IPS DF 4.7 (cell line): Measurements from ENCODE around the gene TRO.

Experiments used
- DNase-seq: peaks from one replicate; pipeline ENCODE4 v3.0.0-alpha.2; 2013; ENCODE audit warnings: low spot score; ENCODE audit errors: extremely low read depth

TRO gene, protein sequence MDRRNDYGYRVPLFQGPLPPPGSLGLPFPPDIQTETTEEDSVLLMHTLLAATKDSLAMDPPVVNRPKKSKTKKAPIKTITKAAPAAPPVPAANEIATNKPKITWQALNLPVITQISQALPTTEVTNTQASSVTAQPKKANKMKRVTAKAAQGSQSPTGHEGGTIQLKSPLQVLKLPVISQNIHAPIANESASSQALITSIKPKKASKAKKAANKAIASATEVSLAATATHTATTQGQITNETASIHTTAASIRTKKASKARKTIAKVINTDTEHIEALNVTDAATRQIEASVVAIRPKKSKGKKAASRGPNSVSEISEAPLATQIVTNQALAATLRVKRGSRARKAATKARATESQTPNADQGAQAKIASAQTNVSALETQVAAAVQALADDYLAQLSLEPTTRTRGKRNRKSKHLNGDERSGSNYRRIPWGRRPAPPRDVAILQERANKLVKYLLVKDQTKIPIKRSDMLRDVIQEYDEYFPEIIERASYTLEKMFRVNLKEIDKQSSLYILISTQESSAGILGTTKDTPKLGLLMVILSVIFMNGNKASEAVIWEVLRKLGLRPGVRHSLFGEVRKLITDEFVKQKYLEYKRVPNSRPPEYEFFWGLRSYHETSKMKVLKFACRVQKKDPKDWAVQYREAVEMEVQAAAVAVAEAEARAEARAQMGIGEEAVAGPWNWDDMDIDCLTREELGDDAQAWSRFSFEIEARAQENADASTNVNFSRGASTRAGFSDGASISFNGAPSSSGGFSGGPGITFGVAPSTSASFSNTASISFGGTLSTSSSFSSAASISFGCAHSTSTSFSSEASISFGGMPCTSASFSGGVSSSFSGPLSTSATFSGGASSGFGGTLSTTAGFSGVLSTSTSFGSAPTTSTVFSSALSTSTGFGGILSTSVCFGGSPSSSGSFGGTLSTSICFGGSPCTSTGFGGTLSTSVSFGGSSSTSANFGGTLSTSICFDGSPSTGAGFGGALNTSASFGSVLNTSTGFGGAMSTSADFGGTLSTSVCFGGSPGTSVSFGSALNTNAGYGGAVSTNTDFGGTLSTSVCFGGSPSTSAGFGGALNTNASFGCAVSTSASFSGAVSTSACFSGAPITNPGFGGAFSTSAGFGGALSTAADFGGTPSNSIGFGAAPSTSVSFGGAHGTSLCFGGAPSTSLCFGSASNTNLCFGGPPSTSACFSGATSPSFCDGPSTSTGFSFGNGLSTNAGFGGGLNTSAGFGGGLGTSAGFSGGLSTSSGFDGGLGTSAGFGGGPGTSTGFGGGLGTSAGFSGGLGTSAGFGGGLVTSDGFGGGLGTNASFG (N-terminal part only)

DNA sequence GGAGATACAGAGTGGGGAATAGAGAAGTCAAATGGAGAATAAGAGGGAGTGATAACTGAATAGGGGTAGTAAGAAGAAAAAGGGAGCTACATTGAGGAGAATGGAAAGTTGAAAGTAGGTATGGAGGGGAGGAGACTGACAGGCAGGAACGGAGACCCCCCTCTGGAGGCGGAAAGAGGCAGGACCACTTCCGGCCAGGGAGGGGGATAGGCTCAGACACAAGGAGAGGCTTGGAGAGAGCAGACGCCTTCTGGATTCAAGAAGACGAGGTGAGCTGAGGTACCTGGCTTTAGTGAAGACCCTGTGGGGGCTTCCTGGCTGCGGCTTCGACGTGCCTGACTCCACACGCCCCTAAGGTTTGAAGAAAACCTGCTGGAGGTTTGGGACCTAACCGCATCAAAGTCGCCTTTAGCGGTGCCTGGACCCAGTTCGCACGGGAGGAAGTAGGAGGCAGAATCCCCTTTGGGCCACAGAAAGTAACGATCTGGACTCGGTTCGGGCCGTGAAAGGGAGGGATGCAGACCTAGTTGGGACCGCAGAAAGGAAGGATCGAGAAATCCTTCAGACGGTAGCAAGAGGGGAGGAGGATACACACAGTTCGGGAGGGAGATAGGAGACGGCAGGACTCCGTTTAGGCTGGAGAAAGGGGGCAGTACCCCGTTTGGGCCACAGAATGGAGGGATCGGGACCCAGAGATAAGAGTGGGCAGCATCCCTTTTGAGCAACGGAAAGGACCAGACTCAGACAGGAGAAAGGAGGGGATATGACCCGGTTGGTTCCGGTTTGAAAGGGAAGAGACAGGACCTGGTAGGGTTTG lies at the start of gene TRO:
Gene TRO (plus strand): TSS at position 215 of the 817 bp plus-strand sequence. CDS start 1,423 bp downstream, outside the sequence.
- no peak for DNase-seq

DNA sequence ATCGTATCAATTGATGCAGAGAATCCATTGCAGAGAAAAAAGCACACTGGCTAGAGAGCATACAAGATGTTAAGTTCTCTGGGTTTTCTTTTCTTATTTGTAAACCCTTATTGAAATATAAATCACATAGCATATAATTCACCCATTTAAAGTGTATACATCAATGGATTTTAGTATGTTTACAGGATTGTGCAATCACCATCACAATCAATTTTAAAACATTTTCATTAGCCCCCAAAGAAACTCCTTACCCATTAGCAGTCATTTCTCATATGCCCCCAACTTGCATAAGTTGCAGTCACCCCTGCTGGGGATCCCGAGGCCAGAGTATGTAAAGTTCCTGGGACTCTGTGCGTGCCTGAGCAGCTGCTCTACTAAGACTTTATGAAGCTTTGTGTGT lies 34.9 kb upstream of the TRO start:
- DNase-seq, result no peak

DNA sequence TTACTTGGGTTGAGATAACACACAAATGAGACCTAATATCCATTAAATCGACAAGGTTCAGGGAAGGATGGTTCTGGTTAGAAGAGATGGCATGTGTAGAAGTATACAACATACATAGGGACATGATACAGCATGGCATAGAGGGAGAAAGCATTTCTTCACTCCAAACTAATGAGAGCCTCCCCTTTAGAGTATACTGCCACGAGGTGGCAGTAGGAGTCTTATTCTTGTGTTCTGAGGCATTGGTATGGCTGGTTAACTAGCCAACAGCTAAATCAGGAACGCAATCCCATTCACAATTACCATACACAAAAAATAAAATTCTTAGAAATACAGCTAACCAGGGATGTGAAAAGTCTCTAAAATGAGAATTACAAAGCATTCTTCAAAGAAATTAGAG lies 29.1 kb upstream of the TRO start:
- peak; percentile 3 for DNase-seq

DNA sequence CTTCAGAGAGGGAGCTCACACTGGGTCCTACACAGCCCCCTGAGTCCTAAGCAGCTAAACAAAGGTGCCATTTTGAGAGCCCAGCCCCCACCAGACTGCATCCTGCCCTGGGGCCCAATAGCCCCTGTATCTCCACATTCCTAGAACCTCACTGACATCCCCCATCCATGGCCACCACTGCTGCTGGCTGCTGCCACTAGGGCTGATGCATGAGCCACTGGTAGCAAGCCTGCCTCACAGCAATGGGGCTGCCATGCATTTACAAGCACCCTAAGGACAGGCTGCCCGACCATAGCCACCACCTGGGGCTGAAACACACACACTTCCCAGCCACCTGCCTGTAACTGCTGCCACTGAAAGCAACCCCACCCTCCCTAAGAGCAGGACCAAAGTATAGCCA lies 26.5 kb upstream of the TRO start:
- no peak for DNase-seq

DNA sequence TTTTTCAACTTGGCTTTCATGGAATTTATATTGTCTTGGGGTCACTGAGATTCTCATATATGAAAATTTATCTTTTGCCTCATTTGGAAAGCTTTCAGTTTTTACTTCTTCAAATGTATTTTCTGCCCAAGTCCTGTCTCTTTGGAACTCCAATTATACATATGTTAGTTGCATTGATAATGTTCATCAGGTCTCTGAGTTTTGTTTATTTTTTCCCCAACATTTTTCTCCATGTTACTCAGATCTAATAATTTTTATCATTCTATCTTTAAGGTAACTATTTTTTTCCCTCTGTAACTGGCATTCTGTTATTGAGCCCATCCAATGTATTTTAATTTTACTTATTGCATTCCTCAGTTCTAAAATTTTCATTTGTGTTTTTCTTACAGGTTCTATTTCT lies 10.7 kb upstream of the TRO start:
- DNase-seq, result no peak

DNA sequence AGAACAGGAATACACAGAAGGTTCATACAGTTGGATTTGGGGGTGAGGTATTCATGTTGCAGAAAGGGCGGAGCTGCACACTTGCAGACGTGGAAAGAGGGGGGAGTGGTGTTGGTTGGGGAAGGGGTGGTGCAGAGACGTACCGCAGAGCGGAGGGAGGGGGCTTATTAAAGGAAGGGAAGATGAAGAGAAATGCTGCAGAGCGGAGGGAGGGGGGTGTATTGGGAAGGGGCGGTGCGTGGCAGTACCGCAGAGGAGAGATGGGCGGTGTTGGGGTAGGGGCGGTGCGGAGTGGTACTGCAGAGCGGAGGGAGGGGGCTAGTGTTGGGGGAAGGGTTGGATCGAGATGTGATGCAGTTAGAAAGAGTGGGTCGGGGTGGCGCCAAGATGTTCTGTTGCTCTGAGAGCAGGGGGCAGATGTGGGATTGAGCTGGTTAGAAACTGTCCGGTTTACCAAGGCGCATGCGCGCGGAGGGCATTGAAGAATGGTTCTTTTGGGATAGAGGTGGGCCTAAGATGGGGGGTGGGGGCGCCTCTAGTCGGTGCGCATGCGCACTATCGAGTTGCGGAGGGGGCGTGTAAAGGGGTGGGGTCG lies 900 bp downstream of the TRO start:
- DNase-seq, result no peak

DNA sequence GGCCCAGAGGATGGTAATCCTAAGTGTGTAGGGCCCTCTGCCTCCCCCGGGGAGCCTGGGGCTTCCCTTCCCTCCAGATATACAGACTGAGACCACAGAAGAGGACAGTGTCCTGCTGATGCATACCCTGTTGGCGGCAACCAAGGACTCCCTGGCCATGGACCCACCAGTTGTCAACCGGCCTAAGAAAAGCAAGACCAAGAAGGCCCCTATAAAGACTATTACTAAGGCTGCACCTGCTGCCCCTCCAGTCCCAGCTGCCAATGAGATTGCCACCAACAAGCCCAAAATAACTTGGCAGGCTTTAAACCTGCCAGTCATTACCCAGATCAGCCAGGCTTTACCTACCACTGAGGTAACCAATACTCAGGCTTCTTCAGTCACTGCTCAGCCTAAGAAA lies 1.9 kb downstream of the TRO start:
- DNase-seq, result no peak

DNA sequence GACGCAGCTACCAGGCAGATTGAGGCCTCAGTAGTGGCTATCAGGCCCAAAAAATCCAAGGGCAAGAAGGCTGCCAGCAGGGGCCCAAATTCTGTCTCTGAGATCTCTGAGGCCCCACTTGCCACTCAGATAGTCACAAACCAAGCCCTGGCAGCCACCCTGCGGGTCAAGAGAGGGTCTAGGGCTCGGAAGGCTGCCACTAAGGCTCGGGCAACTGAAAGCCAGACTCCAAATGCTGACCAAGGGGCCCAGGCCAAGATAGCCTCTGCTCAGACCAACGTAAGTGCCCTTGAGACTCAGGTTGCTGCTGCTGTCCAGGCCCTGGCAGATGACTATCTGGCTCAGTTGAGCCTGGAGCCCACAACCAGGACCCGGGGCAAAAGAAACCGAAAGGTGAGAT lies 2.8 kb downstream of the TRO start:
- DNase-seq, result no peak

DNA sequence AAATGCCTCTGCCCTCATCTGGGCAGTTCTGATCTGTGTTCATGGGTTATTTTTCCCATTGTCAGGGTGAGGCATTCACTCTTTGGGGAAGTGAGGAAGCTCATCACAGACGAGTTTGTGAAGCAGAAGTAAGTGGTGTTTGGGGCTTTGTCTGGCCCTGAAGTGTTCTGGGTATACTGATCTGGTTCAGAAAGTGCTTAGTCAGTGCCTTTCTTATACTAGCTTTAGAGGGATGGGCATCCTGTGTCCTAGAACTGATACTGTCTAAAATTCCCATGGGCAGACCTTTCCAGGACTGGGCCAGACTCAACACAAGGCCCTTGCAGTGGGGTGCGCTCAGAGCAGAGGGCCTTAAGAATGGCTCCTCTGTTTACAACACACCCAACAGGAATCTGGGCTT lies 6.4 kb downstream of the TRO start:
- DNase-seq, result no peak

DNA sequence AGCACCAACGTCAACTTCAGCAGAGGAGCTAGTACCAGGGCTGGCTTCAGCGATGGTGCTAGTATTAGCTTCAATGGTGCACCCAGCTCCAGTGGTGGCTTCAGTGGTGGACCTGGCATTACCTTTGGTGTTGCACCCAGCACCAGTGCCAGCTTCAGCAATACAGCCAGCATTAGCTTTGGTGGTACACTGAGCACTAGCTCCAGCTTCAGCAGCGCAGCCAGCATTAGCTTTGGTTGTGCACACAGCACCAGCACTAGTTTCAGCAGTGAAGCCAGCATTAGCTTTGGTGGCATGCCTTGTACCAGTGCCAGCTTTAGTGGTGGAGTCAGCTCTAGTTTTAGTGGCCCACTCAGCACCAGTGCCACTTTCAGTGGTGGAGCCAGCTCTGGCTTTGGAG lies 8.3 kb downstream of the TRO start:
- DNase-seq, result no peak

DNA sequence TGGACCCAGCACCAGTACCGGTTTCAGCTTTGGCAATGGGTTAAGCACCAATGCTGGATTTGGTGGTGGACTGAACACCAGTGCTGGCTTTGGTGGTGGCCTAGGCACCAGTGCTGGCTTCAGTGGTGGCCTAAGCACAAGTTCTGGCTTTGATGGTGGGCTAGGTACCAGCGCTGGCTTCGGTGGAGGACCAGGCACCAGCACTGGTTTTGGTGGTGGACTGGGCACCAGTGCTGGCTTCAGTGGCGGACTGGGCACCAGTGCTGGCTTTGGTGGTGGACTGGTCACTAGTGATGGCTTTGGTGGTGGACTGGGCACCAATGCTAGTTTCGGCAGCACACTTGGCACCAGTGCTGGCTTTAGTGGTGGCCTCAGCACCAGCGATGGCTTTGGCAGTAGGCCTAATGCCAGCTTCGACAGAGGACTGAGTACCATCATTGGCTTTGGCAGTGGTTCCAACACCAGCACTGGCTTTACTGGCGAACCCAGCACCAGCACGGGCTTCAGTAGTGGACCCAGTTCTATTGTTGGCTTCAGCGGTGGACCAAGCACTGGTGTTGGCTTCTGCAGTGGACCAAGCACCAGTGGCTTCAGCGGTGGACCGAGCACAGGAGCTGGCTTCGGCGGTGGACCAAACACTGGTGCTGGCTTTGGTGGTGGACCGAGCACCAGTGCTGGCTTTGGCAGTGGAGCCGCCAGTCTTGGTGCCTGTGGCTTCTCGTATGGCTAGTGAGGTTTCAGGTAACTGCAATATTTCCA lies 9.8 kb downstream of the TRO start:
- no peak for DNase-seq

DNA sequence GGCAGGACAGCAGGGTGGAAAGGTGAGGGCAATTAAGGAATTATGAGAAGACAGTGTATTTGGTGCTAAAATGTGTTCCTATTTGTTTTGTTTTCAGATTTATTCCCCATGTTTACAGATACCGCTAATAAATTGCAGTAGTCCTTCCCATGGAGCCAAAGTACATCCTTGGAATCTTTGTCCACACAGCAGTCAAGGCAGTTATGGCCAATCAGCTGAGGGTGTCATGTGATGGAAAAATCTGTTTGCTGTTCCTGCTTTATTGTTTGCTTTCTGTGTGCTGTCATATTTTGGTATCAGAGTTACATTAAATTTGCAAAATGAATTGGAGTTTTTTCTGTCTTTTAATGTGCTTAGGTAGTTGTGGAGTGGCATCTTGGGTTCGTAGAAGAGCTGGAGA lies 10.5 kb downstream of the TRO start:
- DNase-seq, result no peak

DNA sequence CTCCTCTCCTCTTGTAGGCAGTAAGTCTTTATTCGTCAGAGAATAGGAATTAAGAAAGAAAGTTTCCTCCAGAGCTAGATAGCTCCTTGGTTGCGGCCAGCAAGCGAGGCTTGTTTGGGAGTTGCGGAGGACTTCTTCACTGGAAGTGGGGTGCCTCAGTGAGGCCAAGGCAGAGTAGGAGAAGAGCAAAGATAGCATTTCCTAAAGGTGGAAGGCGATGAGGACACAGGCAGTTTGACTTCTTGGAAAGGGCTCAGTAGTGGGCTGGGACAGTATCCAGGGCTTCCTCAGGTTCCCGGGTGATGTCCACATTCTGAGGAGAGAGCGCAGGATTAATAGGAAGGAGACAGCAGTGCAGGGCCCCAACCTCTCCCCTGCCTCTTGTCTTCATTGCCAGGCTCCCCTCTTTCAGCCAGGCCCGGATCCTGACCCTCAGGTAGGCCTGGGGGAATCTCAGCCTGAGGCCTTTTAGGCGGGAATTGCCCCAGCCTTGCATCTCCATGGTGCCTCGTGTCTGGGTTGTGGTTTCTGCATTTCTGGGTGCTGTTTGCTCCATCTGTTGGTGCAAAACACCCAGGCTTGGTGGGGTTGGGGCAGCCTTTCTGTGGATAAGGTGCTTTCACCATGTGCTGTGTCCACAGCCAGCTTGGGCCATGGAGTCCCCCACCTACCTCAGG lies 12.7 kb downstream of the TRO start:
- DNase-seq, result no peak

DNA sequence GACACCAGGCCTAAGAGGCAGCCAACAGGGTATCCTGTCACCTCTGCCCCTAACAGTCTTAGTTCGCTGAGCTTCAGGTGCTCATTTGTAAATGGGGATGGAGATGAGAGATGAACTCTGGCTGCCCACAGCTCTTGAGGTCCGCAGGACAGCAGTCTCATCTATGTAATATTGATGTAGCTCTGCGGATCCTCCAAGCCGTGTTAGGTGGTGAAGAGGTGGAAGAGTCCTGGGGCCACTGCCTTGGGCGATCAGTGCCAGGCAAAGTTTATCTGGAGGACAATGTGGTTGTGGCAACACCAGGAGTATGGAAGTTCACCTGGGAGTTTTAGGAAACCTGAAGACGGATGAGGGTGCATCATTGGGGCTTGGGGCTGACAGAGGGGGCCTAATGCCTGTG lies 13.4 kb downstream of the TRO start:
- DNase-seq, result no peak

DNA sequence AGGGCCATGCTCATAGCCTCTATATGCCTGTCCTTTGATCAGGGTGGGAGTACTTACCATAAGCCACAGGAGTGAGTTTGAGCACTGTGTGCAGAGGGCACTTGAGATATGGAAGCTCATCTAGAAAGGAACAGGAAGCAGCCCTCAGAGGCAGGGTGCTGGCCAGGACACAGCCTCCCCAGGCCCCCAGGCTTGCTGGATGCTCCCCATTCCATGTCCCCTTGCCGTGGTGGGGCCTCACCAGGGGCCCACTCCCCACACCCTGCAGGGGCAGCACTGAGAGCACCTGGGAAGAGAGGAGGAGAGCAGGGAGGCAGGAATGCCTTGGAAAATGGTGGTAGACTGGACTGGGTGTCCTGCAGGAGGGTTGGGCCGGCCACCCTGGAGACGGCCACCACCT lies 14.3 kb downstream of the TRO start:
- no peak for DNase-seq

DNA sequence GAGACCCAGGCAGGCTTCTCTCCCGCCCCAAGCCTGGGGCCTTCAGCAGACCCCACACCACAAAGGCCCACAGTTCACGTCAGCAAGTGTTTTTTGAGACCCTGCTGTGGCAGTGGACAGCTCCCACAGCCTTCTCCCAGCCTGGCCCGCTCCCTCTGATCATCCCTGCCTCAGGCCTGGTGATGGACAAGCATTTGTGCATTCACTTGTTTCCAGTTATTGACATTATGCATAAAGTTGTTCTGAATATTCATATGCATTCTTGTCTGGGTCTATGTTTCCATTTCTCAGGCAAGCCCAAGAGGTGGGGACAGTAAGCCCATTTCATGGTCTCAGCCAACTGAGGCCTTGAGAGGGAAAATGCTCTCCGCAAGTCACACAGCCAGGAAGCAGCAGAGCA lies 14.7 kb downstream of the TRO start:
- DNase-seq, result no peak

DNA sequence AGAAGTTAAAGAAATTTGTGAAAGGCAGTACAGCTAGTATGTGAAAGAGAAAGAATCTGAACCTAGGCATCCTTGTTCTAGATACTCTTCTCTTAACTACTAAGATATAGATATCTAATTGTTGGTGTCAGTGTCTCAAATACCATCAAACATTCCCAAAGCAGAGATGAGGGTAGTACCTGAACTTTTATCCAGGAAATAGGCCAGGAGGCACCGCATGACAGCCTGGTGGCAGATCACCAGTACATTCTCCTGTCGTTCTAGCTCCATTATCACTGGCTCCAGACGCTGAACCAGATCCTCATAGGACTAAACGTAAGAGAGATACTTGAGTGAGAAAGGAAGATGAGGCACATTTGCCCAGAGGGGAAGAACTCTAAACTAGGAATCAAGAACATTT lies 16.8 kb downstream of the TRO start:
- no peak for DNase-seq

DNA sequence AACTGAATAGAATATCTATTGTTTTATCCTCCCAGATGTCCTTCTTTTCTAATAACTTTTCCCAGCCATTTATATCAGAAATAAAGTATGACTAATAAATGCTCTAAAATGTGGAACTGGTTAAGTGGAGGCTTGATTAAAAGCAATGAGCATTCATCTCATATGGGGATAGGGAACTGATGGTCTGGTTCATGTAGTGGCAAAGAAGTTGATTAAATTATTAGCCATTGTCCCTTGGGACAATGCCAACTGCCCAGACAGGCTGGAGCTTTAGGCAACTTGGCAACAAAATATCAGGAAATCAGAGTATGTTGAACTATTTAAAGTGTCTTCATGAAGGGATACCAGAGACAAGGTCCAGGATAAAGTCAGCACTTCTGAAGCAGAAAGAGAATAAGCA lies 24.2 kb downstream of the TRO start:
- no peak for DNase-seq

DNA sequence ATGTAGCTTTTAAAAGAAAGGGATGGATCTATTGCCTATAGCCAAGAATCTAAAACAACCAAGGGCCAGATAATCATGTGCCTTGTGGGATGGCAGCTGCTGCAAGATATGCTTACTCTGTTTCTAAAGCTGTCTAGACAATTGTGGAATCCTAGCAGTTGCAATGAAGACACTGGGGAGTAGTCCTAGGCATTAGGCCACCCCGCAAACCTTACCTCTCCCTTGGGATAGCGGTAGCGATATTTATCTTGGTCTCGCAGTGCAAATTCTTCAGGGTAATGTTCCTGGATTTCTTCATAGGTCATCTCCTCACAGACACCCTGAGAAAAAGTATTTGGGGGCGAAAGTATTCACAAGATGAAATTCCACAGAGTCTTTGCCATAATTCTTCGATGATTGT lies 24.6 kb downstream of the TRO start:
- DNase-seq, result no peak
